ENCODE data around the gene CEP68.

DNA sequence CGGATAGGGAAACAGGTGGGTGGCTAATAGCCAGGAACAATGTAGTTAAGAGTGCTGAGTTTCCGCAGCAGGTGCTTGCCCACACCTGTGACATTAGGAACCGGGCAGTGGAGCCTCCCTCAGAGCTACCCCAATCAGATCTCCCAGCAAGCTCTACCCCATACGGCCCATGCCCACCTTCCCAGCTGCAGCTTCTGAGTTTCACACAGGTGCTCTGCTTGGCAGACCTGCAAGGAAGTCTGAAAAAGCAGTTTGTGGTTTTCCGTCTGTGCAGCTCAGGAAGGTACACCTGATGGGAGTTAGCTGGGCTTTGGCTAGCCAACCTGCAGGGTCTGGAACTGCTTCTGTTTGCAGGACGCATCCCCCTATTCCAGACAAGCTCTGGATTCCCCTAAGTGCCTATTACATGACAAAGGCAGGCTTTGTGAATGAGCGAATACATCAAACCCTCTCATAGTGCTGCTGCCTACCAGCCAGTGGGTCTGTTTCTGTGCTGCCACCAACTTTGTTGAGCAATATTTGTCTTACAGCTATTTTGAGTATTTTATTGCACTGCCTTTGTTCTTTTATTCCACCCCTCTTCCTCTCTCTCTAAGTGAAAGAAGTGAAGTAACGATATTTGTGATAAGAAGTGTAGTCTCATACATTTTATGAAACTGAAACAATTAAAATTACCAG lies 24.7 kb upstream of the CEP68 start:
- TF ChIP-seq, protein P1, sequence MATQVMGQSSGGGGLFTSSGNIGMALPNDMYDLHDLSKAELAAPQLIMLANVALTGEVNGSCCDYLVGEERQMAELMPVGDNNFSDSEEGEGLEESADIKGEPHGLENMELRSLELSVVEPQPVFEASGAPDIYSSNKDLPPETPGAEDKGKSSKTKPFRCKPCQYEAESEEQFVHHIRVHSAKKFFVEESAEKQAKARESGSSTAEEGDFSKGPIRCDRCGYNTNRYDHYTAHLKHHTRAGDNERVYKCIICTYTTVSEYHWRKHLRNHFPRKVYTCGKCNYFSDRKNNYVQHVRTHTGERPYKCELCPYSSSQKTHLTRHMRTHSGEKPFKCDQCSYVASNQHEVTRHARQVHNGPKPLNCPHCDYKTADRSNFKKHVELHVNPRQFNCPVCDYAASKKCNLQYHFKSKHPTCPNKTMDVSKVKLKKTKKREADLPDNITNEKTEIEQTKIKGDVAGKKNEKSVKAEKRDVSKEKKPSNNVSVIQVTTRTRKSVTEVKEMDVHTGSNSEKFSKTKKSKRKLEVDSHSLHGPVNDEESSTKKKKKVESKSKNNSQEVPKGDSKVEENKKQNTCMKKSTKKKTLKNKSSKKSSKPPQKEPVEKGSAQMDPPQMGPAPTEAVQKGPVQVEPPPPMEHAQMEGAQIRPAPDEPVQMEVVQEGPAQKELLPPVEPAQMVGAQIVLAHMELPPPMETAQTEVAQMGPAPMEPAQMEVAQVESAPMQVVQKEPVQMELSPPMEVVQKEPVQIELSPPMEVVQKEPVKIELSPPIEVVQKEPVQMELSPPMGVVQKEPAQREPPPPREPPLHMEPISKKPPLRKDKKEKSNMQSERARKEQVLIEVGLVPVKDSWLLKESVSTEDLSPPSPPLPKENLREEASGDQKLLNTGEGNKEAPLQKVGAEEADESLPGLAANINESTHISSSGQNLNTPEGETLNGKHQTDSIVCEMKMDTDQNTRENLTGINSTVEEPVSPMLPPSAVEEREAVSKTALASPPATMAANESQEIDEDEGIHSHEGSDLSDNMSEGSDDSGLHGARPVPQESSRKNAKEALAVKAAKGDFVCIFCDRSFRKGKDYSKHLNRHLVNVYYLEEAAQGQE (IDR thresholded peaks at IDR 0.05; ENCODE audit: low read depth, low read length) = no peak
- TF ChIP-seq, protein P2, sequence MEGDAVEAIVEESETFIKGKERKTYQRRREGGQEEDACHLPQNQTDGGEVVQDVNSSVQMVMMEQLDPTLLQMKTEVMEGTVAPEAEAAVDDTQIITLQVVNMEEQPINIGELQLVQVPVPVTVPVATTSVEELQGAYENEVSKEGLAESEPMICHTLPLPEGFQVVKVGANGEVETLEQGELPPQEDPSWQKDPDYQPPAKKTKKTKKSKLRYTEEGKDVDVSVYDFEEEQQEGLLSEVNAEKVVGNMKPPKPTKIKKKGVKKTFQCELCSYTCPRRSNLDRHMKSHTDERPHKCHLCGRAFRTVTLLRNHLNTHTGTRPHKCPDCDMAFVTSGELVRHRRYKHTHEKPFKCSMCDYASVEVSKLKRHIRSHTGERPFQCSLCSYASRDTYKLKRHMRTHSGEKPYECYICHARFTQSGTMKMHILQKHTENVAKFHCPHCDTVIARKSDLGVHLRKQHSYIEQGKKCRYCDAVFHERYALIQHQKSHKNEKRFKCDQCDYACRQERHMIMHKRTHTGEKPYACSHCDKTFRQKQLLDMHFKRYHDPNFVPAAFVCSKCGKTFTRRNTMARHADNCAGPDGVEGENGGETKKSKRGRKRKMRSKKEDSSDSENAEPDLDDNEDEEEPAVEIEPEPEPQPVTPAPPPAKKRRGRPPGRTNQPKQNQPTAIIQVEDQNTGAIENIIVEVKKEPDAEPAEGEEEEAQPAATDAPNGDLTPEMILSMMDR (IDR thresholded peaks at IDR 0.05) = no peak
- TF ChIP-seq RFX5 (IDR thresholded peaks at IDR 0.05; ENCODE audit: low read length) (no peak), POLR2AphosphoS5 (IDR thresholded peaks at IDR 0.05; ENCODE audit: low read depth, low read length) (no peak), YY1 (IDR thresholded peaks at IDR 0.05; ENCODE audit: low read depth) (no peak), EP300 (IDR thresholded peaks at IDR 0.05; ENCODE audit: borderline replicate concordance in 1 of 2, low read depth in 1 of 2, low read length in 1 of 2) (no peak), EZH2phosphoT487 (IDR thresholded peaks at IDR 0.05; ENCODE audit: borderline replicate concordance, low read depth) (no peak), CHD2 (IDR thresholded peaks at IDR 0.05; ENCODE audit: low read length, partially characterized antibody) (no peak), FOXM1 (IDR thresholded peaks at IDR 0.05; ENCODE audit: low read depth) (no peak)
